Activated CD4-positive, alpha-beta T cell treated with anti-CD3 and anti-CD28 coated beads, Interleukin-2, amount 50 U/mL, for 16 hours (primary cell): Measurements from ENCODE around the gene PARP8.

Experiments used
- DNase-seq: peaks from one replicate; pipeline ENCODE4 v3.0.0-alpha.2; 2020

The PARP8 gene

GRCh38 chr5:50855001-50855400 lies 188.6 kb downstream of the PARP8 start:
- no peak for DNase-seq

- no peak for DNase-seq
These were observed 190.1 kb downstream of the PARP8 start for GRCh38 chr5:50856401-50857119.

- DNase-seq, result no peak
These were observed 197.2 kb downstream of the PARP8 start for GRCh38 chr5:50863534-50864170.

- no peak for DNase-seq
These were observed 198.0 kb downstream of the PARP8 start for GRCh38 chr5:50864466-50864865.

GRCh38 chr5:50866415-50866814 lies 200.0 kb downstream of the PARP8 start:
- no peak for DNase-seq

GRCh38 chr5:50867140-50867539 lies 200.7 kb downstream of the PARP8 start:
- DNase-seq, result no peak

- no peak for DNase-seq
These were observed 207.3 kb downstream of the PARP8 start for GRCh38 chr5:50873595-50874277.

GRCh38 chr5:50874306-50875001 lies 208.0 kb downstream of the PARP8 start:
- DNase-seq, result no peak

GRCh38 chr5:50875002-50875344 lies 208.5 kb downstream of the PARP8 start:
- DNase-seq, result no peak

- no peak for DNase-seq
These were observed 212.0 kb downstream of the PARP8 start for GRCh38 chr5:50878470-50878869.

- DNase-seq, result no peak
These were observed 215.0 kb downstream of the PARP8 start for GRCh38 chr5:50881407-50881806.

GRCh38 chr5:50886657-50887345 lies 220.4 kb downstream of the PARP8 start:
- DNase-seq, result no peak

- no peak for DNase-seq
These were observed 221.6 kb downstream of the PARP8 start for GRCh38 chr5:50887889-50888633.

- no peak for DNase-seq
These were observed 222.3 kb downstream of the PARP8 start for GRCh38 chr5:50888751-50889150.

- no peak for DNase-seq
These were observed 223.4 kb downstream of the PARP8 start for GRCh38 chr5:50889790-50890189.
